GM21528 (cell line): ENCODE results near the gene NOSIP.
"Not testable (repeated sequence)": the region's sequence is repeated elsewhere in the genome, so short reads cannot be mapped to it uniquely, and the experiment has no call there.

ENCODE experiments used
- ATAC-seq: cut with Tn5 transposase; IDR thresholded peaks from one replicate; pipeline ENCODE4 v1.9.1; 2021; ENCODE audit warnings: mild to moderate bottlenecking, moderate library complexity; ENCODE audit not compliant: unreplicated experiment, low FRiP score

The NOSIP gene

GRCh38 chr19:49580264-49581006, at the start of gene NOSIP:
TSS of gene NOSIP (minus strand) at chr19:49580556. CDS start at chr19:49560691, 19,865 bp downstream.
- ATAC-seq = peak; percentile 77

- no peak for ATAC-seq
These were observed 49.3 kb upstream of the NOSIP start for GRCh38 chr19:49629659-49630058.

GRCh38 chr19:49626226-49626625, 45.9 kb upstream of the NOSIP start:
- no peak for ATAC-seq

- no peak for ATAC-seq
These were observed 44.9 kb upstream of the NOSIP start for GRCh38 chr19:49624967-49625910.

- ATAC-seq = not testable (repeated sequence)
These were observed 37.5 kb upstream of the NOSIP start for GRCh38 chr19:49617860-49618259.

- ATAC-seq = no peak
These were observed 36.6 kb upstream of the NOSIP start for GRCh38 chr19:49616945-49617344.

- ATAC-seq = no peak
These were observed 36.2 kb upstream of the NOSIP start for GRCh38 chr19:49616532-49616931.

GRCh38 chr19:49615861-49616260, 35.5 kb upstream of the NOSIP start:
- no peak for ATAC-seq

- no peak for ATAC-seq
These were observed 33.9 kb upstream of the NOSIP start for GRCh38 chr19:49614096-49614833.

GRCh38 chr19:49613374-49613773, 33.0 kb upstream of the NOSIP start:
- no peak for ATAC-seq

- no peak for ATAC-seq
These were observed 29.2 kb upstream of the NOSIP start for GRCh38 chr19:49609499-49610092.

GRCh38 chr19:49605605-49606004, 25.2 kb upstream of the NOSIP start:
- no peak for ATAC-seq

- ATAC-seq = no peak
These were observed 22.4 kb upstream of the NOSIP start for GRCh38 chr19:49602806-49603205.

GRCh38 chr19:49601482-49602038, 21.2 kb upstream of the NOSIP start:
- no peak for ATAC-seq

GRCh38 chr19:49599378-49600295, 19.3 kb upstream of the NOSIP start:
- no peak for ATAC-seq

- ATAC-seq = no peak
These were observed 17.3 kb upstream of the NOSIP start for GRCh38 chr19:49597703-49597974.

- ATAC-seq = no peak
These were observed 16.8 kb upstream of the NOSIP start for GRCh38 chr19:49596954-49597702.

GRCh38 chr19:49596407-49596806, 16.1 kb upstream of the NOSIP start:
- no peak for ATAC-seq
